DMS114 treated with DMSO at 0.1 percent for 48 hours (cell line): Measurements from ENCODE around the gene NR2F1-AS1.
"Not testable (repeated sequence)": the region's sequence is repeated elsewhere in the genome, so short reads cannot be mapped to it uniquely, and the experiment has no call there.

Experiments used
- DNase-seq: peaks from one replicate; lab custom pipeline; 2025; ENCODE audit not compliant: unreplicated experiment; lab: John Stamatoyannopoulos, UW

The NR2F1-AS1 gene

GRCh38 chr5:93577854-93578812 is 2.9 kb downstream of the NR2F1-AS1 start:
- no peak for DNase-seq

- DNase-seq = no peak
Measured at GRCh38 chr5:93576994-93577853, 3.8 kb downstream of the NR2F1-AS1 start.

DNA sequence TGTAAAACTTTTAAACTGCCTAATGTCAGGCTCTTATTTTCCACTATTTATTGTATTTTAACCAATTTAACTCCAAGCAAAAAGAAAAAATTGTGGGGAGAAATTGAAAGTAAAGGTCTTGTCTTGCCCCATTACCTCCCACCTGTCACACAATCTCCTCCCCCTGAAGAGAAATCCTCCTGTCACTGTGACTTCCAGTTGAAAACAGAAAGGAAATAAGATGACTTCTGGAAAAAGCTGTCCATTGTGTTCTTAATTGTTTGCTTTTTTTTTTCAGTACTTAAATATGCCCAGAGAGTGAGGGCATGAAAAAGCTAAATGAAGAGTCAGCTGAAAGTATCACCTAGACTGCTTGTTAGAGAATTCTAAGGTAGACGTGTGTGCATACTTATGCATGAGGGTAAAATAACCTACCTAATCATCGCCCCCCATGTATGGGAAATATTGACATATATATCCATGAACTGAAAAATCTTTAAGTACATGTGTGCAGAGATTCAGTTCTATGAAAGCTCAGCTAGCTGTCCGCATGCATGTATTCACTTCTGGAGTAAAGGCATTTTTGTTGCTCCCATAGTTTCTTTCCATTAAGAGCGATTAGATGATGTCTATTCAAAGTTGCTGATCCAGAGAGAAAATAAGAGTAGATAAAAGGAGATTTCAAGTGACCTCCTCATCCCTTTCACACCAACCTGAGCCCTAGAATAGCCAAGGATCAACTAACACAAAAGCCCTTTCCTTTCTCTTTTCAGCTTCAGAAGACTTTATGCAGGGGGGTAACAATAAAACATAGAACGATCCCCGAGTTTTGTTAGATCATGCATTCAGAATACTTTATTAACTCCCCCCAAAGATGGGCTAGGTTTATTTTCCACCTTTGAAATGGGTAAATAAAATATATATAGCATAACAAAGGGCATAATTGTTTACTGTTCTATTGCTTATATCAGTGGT is 5.3 kb downstream of the NR2F1-AS1 start:
- DNase-seq = no peak

- DNase-seq = no peak
Measured at GRCh38 chr5:93574491-93575305, 6.3 kb downstream of the NR2F1-AS1 start.

DNA sequence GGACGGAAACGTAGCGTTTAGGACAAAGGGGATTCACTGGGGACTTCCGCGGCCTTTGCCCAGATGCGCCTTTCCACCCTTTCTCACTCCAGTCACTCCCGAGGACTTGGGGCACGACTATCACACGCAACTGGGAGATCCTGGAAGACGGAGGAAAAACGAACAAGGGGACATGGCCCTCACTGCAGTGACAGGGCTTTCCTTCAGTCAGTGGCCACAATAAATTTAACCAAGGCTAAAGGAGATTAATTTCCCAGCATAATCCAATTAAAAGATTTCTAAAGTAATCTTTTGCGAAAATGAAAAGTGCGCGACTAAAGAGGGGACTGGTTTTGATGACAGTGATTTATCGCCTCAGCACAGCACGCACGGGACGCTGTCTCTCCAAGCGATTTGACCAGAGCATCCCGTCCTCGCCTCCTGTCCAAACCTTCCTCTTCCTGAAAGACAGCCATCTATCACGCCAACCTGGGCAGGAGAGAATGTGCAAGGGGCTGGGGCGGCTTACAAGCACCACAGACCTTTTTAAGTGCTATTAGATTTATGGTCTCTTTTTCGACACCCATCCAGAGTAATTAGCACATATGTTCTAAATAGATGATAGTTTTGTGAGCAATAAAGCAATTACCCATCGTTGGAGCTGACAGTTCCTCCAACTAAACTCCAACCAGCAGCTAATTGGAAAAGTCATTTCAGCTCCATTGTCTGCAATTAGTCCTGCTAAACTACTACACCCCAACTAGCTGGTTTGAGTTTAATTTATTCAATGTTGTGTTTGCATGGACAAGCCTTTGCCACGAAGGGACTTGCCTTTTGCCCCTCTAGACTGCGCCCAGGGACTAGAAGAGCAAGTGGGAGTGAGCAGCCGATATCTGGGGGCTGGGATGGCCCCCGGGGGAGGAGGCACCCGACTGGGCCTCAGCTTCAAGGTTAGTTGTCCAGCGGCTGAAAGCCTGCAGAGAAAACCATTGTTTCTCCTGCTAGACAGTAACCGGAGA is 7.4 kb downstream of the NR2F1-AS1 start:
- DNase-seq = no peak

DNA sequence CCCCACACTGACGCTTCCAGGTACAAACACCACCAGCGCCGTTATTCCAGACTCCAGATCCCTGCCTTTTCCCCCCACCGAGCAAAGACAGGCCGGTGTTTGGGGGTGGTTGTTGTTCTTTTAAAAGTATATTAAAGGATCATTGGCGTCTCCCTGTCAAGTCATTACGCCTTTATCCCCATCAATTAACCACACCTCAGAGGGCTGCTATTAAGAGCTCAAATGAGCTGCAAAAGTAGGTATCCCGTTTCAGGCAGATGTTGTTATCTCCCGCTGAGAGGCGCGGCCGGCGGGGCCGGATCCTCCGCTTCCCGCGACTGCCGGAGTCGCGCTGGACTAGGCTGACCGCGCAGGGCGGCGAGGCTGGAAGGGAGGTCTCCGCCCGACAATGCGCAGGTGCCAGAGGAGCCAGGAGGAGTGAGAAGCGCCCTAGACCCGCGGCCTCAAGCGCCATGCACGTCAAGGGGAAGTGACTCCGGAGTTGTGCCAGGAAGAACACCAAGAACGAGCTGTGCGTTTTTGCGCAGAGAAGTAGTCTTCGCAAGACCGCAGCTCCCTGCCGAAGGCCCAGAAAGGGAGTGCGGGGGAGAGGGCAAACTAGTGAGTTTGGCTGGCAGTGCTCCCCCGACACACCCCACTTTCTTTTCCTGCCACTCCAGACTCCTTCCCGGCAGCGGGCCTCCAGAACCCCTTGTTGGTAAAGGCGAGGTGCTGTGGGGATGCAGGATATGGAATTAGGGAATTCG is 8.2 kb downstream of the NR2F1-AS1 start:
- no peak for DNase-seq

DNA sequence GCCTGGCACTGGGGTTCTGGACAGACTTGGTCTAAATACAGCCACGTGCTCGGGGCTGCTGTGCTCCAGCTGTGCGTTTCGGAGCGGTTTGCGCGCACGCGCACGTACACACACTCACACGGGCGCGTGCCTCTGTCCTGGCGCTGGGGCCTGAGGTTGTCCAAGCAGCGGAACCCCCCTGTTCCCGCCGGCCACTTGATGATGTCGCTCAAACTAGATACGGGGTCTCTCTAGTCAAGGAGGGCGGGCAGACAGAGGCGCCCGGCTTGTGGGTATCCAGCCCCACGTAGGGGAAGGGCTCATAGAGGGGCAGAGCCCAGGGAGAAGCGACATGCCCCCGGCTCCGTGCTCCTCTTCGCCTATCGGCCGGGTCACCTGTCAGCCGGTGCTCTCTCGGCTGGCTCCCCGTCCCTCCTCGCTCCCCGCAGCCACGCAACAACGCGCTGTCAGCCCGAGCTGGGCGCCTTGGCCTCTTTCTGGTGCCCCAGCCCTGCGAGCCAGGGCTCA is 8.9 kb downstream of the NR2F1-AS1 start:
- DNase-seq = no peak

- no peak for DNase-seq
Measured at GRCh38 chr5:93571114-93571949, 9.7 kb downstream of the NR2F1-AS1 start.

GRCh38 chr5:93570294-93571113 is 10.5 kb downstream of the NR2F1-AS1 start:
- no peak for DNase-seq

DNA sequence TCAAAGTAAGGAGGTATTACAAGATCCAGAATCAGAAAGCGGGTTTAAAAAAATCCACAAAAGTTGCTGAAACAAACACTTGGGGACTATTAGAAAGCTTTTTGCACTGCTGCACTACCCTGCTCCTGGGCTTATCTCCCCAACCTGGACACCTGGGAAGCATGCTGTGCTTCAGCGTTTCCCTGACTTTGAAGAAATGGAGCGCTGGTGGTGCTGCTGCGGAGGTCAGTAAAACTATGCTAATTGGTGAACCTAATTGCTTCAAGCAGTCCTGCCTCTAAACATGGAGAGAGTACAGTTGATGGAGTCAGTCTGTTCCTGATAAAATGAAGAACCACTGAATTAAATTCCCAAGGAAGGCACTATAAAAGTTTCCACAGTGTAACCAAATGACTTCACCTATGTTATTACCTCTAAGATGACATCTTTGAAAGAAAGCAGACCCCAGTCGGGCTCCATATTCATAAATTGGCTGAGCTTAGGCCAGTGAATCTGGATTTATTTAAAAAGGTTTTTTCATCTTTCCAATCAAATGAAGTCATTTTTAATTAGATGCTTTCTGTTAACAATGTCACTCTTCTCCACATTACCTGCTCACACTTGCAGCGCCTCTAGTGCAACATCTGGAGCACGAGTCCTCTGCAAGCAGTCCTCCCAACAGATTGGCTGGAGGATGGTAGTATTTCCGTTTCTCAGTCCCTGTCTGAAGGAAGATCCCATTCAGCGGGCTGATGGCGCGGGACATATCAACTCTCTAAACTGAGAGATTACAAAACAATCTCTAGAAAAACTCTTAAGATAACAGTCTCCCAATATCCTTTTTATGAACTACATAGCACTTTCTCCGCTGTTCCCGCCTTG is 11.5 kb downstream of the NR2F1-AS1 start:
- DNase-seq = no peak

DNA sequence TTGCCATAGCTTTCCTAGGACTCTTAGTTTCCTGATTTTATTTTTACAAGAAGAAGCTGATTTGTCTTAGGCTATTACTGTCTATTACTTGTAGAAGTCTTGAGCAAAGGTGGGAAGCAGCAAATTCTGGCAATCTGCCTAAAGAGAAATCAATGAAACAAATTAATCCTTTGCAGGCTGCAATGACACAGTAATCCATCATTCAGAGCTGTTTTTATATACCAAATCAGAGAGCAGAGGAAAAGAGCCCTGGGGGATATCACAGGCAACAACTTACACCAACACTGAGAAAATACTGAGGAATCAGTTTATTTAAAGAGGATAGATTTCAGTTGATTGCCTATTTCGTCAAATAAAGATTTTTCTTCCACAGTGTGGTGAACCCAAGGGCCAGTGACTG is 13.6 kb downstream of the NR2F1-AS1 start:
- DNase-seq = no peak

- DNase-seq = no peak
Measured at GRCh38 chr5:93566091-93566490, 14.9 kb downstream of the NR2F1-AS1 start.

- no peak for DNase-seq
Measured at GRCh38 chr5:93557021-93557604, 23.9 kb downstream of the NR2F1-AS1 start.

GRCh38 chr5:93549594-93549993 is 31.4 kb downstream of the NR2F1-AS1 start:
- not testable (repeated sequence) for DNase-seq

DNA sequence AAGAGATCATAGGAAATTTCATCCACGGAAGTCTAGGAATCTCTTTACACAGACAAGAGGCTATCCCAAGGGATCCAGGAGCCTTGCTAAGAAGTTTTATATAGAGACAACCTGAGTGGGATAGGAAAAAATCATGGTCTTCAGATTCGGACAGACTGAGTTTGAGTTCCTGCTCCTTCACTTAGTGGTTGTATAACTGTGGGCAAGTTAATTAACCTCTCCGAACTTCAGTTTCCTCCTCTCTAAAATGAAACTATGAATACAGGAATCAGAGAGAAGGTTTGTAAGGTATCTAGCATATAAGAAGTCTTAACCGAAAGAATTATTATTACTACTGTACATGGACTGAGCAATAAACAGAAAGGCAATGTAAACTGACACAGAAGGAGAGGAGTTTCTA is 35.1 kb downstream of the NR2F1-AS1 start:
- no peak for DNase-seq
